Loucy (cell line): ENCODE data around the gene TEAD3.

Experiments
- H2AFZ ChIP-seq: fragments of 200-600 bp; sonication (generic); 2 replicates; pipeline ENCODE4 v1.6.0; 2016; ENCODE audit warnings: antibody characterized with exemption, mild to moderate bottlenecking, low read length, moderate library complexity
- H3F3A ChIP-seq: fragments of 200-600 bp; 2 replicates; pipeline ENCODE4 v1.6.0; 2016; ENCODE audit warnings: antibody characterized with exemption, low read depth, mild to moderate bottlenecking
- H3K27me3 ChIP-seq: fragments of 200-600 bp; sonication (generic); 2 replicates; pipeline ENCODE4 v1.6.1; 2014; ENCODE audit warnings: low read length, mild to moderate bottlenecking; ENCODE audit not compliant: insufficient read depth, poor library complexity, severe bottlenecking
- H3K36me3 ChIP-seq: fragments of 200-600 bp; sonication (generic); 2 replicates; pipeline ENCODE4 v1.6.1; 2016; ENCODE audit warnings: low read length; ENCODE audit not compliant: insufficient read depth
- H3K4me1 ChIP-seq: fragments of 200-600 bp; sonication (generic); 2 replicates; pipeline ENCODE4 v1.5.1; 2014; ENCODE audit warnings: low read length, mild to moderate bottlenecking; ENCODE audit not compliant: insufficient read depth, poor library complexity, severe bottlenecking
- H3K4me2 ChIP-seq: fragments of 200-600 bp; sonication (generic); 2 replicates; pipeline ENCODE4 v1.6.0; 2014; ENCODE audit warnings: antibody characterized with exemption, low read length, low read depth, mild to moderate bottlenecking; ENCODE audit not compliant: poor library complexity, severe bottlenecking
- H3K4me3 ChIP-seq: fragments of 200-600 bp; sonication (generic); 2 replicates; pipeline ENCODE4 v1.5.1; 2014; ENCODE audit warnings: low read length, mild to moderate bottlenecking, mixed read lengths; ENCODE audit not compliant: poor library complexity, severe bottlenecking
- H3K79me2 ChIP-seq: fragments of 200-600 bp; sonication (generic); 2 replicates; pipeline ENCODE4 v1.6.1; 2014; ENCODE audit warnings: low read length; ENCODE audit not compliant: insufficient read depth
- H3K9ac ChIP-seq: fragments of 200-600 bp; sonication (generic); 2 replicates; pipeline ENCODE4 v1.6.0; 2014; ENCODE audit warnings: mild to moderate bottlenecking, low read depth, low read length, moderate library complexity; ENCODE audit not compliant: poor library complexity, severe bottlenecking
- H3K9me2 ChIP-seq: fragments of 200-600 bp; sonication (generic); replicated peaks from 2 replicates; pipeline ENCODE4 v1.6.1; 2016; ENCODE audit warnings: low read depth, low read length, mixed read lengths
- H3K9me3 ChIP-seq: fragments of 200-600 bp; sonication (generic); 2 replicates; pipeline ENCODE4 v1.6.1; 2014; ENCODE audit warnings: mild to moderate bottlenecking, antibody characterized with exemption, low read length, low read depth; ENCODE audit not compliant: insufficient read depth
- H4K20me1 ChIP-seq: fragments of 200-600 bp; sonication (generic); 2 replicates; pipeline ENCODE4 v1.6.0; 2014; ENCODE audit warnings: antibody characterized with exemption, low read length, mild to moderate bottlenecking; ENCODE audit not compliant: insufficient read depth, poor library complexity, severe bottlenecking
- CTCF ChIP-seq: fragments of 200-600 bp; sonication (generic); conservative IDR thresholded peaks from 2 replicates; pipeline ENCODE4 v1.5.1; 2014; ENCODE audit warnings: mild to moderate bottlenecking, antibody characterized with exemption, low read length
- EZH2phosphoT487 ChIP-seq: fragments of 200-600 bp; IDR thresholded peaks from 2 replicates; pipeline ENCODE4 v1.6.1; 2018; ENCODE audit warnings: antibody characterized with exemption, mild to moderate bottlenecking, moderate library complexity, borderline replicate concordance

The TEAD3 gene

GRCh38 chr6:35484921-35485392 is 11.9 kb downstream of the TEAD3 start:
- H3K9ac ChIP-seq = no peak overlapping the region
- H3K27me3 ChIP-seq = no peaks in the 10 kb centered on the region
- no peak overlapping the region for H2AFZ ChIP-seq
- H3K4me2 ChIP-seq = no peak overlapping the region
- TF ChIP-seq EZH2phosphoT487 (no peak), CTCF (no peak)
- H3K79me2 ChIP-seq = no peaks in the 10 kb centered on the region
- no peak overlapping the region for H3K4me3 ChIP-seq
- no peaks in the 10 kb centered on the region for H3F3A ChIP-seq
- H3K9me3 ChIP-seq = no peaks in the 10 kb centered on the region
- H3K36me3 ChIP-seq = no peaks in the 10 kb centered on the region
- H4K20me1 ChIP-seq = no peaks in the 10 kb centered on the region
- no peaks in the 10 kb centered on the region for H3K4me1 ChIP-seq
- H3K9me2 ChIP-seq = no peaks in the 10 kb centered on the region

- Histone ChIP-seq H3K79me2 (no peaks in the 10 kb centered on the region), H3F3A (no peaks in the 10 kb centered on the region), H4K20me1 (no peaks in the 10 kb centered on the region), H3K27me3 (no peaks in the 10 kb centered on the region), H3K36me3 (no peaks in the 10 kb centered on the region), H3K4me2 (no peak overlapping the region), H3K9ac (no peak overlapping the region), H3K4me3 (no peak overlapping the region), H3K4me1 (no peaks in the 10 kb centered on the region), H3K9me3 (no peaks in the 10 kb centered on the region), H3K9me2 (no peaks in the 10 kb centered on the region), H2AFZ (no peak overlapping the region)
- TF ChIP-seq EZH2phosphoT487 = no peak
These were observed 12.8 kb downstream of the TEAD3 start for GRCh38 chr6:35483893-35484645.

- Histone ChIP-seq H3K27me3 (no peaks in the 10 kb centered on the region), H3K9me3 (no peaks in the 10 kb centered on the region), H3K79me2 (no peaks in the 10 kb centered on the region), H3K4me2 (no peak overlapping the region), H4K20me1 (no peaks in the 10 kb centered on the region), H3F3A (no peaks in the 10 kb centered on the region), H3K9ac (no peak overlapping the region), H3K4me3 (no peak overlapping the region), H3K4me1 (no peaks in the 10 kb centered on the region), H2AFZ (no peak overlapping the region), H3K36me3 (no peaks in the 10 kb centered on the region), H3K9me2 (no peaks in the 10 kb centered on the region)
- TF ChIP-seq EZH2phosphoT487 (no peak), CTCF (no peak)
These were observed 13.4 kb downstream of the TEAD3 start for GRCh38 chr6:35483490-35483889.

GRCh38 chr6:35483062-35483461 is 13.8 kb downstream of the TEAD3 start:
- no peaks in the 10 kb centered on the region for H3K9me2 ChIP-seq
- no peak overlapping the region for H3K4me3 ChIP-seq
- no peaks in the 10 kb centered on the region for H3K9me3 ChIP-seq
- no peaks in the 10 kb centered on the region for H3K79me2 ChIP-seq
- no peaks in the 10 kb centered on the region for H3K4me1 ChIP-seq
- no peak overlapping the region for H3K9ac ChIP-seq
- H3K36me3 ChIP-seq = no peaks in the 10 kb centered on the region
- H3K4me2 ChIP-seq = no peak overlapping the region
- TF ChIP-seq CTCF = no peak
- H4K20me1 ChIP-seq = no peaks in the 10 kb centered on the region
- H2AFZ ChIP-seq = no peak overlapping the region
- H3K27me3 ChIP-seq = no peaks in the 10 kb centered on the region
- no peaks in the 10 kb centered on the region for H3F3A ChIP-seq
